Measurements from ENCODE around the gene PSME4. TPM values are rescaled to one million over a fixed set of nuclear protein-coding genes. Genes with fewer than 3 reads are reported as not detected.

PSME4 gene
- total and polyA plus RNA-seq, 2 experiments from 2014 or later: 44.7 to 98.6 TPM

DNA sequence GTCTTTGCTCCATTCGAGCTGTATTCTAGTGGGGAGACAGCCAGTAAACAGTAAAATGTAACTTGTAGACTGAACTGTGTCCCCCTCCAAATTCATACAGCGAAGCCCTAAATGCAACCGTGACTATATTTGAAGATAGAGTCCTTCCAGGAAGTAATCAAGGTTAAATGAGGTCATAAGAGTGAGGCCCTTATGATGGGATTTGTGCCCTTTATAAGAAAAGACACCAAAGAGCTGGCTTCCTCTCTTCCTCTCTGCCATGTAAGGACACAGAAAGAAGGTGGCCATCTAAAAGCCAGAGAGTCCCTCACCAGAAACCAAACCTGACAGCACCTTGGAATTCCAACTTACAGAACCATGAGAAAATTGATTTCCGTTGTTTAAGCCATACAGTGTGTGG is 142.5 kb downstream of the PSME4 start:
- H3K27ac Mint-ChIP-seq: no peak overlapping the region
- H3K4me1 ChIP-seq (ENCODE audit: insufficient read depth): peaks cover 20% of the 10 kb centered on the region
- ATAC-seq (no peak), DNase-seq (ENCODE audit: low spot score) (no peak)
- H3K9me2 ChIP-seq (ENCODE audit: insufficient read depth): no peaks in the 10 kb centered on the region
- H3F3A ChIP-seq (replicated peaks; ENCODE audit: low read depth): no peaks in the 10 kb centered on the region
- H3K27me3 Mint-ChIP-seq (ENCODE audit: insufficient read depth, low read depth, poor library complexity): peaks cover 6% of the 10 kb centered on the region
- no peak overlapping the region for H3K4me3 ChIP-seq
- H3K79me2 ChIP-seq (replicated peaks; ENCODE audit: insufficient read depth): no peaks in the 10 kb centered on the region
- no peak overlapping the region for H3K27ac ChIP-seq (ENCODE audit: low read depth)
- no peak overlapping the region for H2AFZ ChIP-seq
- H3K36me3 ChIP-seq (ENCODE audit: insufficient read depth): no peaks in the 10 kb centered on the region
- no peaks in the 10 kb centered on the region for H3K36me3 Mint-ChIP-seq (ENCODE audit: low read depth)
- H3K4me2 ChIP-seq: no peak overlapping the region
- no peaks in the 10 kb centered on the region for H4K20me1 ChIP-seq (replicated peaks; ENCODE audit: insufficient read depth)
- no peaks in the 10 kb centered on the region for H3K9me3 Mint-ChIP-seq
- TF ChIP-seq, protein P1, sequence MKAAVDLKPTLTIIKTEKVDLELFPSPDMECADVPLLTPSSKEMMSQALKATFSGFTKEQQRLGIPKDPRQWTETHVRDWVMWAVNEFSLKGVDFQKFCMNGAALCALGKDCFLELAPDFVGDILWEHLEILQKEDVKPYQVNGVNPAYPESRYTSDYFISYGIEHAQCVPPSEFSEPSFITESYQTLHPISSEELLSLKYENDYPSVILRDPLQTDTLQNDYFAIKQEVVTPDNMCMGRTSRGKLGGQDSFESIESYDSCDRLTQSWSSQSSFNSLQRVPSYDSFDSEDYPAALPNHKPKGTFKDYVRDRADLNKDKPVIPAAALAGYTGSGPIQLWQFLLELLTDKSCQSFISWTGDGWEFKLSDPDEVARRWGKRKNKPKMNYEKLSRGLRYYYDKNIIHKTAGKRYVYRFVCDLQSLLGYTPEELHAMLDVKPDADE (IDR thresholded peaks at IDR 0.05): no peak
- TF ChIP-seq POLR2AphosphoS5 (IDR thresholded peaks at IDR 0.05; ENCODE audit: low read depth) (no peak), JUNB (IDR thresholded peaks at IDR 0.05; ENCODE audit: unreplicated experiment) (no peak), STAT1 (IDR thresholded peaks at IDR 0.05; ENCODE audit: unreplicated experiment) (no peak), NANOG (IDR thresholded peaks at IDR 0.05; ENCODE audit: borderline replicate concordance) (no peak), CREB1 (CRISPR knock-in tag; IDR thresholded peaks at IDR 0.05; ENCODE audit: low read depth) (no peak), EZH2 (IDR thresholded peaks at IDR 0.05; ENCODE audit: low read depth, unreplicated experiment) (no peak), ZNF331 (CRISPR knock-in tag; IDR thresholded peaks at IDR 0.05; ENCODE audit: low read depth) (no peak)
- TF ChIP-seq, protein P2, sequence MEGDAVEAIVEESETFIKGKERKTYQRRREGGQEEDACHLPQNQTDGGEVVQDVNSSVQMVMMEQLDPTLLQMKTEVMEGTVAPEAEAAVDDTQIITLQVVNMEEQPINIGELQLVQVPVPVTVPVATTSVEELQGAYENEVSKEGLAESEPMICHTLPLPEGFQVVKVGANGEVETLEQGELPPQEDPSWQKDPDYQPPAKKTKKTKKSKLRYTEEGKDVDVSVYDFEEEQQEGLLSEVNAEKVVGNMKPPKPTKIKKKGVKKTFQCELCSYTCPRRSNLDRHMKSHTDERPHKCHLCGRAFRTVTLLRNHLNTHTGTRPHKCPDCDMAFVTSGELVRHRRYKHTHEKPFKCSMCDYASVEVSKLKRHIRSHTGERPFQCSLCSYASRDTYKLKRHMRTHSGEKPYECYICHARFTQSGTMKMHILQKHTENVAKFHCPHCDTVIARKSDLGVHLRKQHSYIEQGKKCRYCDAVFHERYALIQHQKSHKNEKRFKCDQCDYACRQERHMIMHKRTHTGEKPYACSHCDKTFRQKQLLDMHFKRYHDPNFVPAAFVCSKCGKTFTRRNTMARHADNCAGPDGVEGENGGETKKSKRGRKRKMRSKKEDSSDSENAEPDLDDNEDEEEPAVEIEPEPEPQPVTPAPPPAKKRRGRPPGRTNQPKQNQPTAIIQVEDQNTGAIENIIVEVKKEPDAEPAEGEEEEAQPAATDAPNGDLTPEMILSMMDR (conservative IDR thresholded peaks at IDR 0.05; ENCODE audit: low read depth in 2 of 2): no peak
- TF ChIP-seq, protein P3, sequence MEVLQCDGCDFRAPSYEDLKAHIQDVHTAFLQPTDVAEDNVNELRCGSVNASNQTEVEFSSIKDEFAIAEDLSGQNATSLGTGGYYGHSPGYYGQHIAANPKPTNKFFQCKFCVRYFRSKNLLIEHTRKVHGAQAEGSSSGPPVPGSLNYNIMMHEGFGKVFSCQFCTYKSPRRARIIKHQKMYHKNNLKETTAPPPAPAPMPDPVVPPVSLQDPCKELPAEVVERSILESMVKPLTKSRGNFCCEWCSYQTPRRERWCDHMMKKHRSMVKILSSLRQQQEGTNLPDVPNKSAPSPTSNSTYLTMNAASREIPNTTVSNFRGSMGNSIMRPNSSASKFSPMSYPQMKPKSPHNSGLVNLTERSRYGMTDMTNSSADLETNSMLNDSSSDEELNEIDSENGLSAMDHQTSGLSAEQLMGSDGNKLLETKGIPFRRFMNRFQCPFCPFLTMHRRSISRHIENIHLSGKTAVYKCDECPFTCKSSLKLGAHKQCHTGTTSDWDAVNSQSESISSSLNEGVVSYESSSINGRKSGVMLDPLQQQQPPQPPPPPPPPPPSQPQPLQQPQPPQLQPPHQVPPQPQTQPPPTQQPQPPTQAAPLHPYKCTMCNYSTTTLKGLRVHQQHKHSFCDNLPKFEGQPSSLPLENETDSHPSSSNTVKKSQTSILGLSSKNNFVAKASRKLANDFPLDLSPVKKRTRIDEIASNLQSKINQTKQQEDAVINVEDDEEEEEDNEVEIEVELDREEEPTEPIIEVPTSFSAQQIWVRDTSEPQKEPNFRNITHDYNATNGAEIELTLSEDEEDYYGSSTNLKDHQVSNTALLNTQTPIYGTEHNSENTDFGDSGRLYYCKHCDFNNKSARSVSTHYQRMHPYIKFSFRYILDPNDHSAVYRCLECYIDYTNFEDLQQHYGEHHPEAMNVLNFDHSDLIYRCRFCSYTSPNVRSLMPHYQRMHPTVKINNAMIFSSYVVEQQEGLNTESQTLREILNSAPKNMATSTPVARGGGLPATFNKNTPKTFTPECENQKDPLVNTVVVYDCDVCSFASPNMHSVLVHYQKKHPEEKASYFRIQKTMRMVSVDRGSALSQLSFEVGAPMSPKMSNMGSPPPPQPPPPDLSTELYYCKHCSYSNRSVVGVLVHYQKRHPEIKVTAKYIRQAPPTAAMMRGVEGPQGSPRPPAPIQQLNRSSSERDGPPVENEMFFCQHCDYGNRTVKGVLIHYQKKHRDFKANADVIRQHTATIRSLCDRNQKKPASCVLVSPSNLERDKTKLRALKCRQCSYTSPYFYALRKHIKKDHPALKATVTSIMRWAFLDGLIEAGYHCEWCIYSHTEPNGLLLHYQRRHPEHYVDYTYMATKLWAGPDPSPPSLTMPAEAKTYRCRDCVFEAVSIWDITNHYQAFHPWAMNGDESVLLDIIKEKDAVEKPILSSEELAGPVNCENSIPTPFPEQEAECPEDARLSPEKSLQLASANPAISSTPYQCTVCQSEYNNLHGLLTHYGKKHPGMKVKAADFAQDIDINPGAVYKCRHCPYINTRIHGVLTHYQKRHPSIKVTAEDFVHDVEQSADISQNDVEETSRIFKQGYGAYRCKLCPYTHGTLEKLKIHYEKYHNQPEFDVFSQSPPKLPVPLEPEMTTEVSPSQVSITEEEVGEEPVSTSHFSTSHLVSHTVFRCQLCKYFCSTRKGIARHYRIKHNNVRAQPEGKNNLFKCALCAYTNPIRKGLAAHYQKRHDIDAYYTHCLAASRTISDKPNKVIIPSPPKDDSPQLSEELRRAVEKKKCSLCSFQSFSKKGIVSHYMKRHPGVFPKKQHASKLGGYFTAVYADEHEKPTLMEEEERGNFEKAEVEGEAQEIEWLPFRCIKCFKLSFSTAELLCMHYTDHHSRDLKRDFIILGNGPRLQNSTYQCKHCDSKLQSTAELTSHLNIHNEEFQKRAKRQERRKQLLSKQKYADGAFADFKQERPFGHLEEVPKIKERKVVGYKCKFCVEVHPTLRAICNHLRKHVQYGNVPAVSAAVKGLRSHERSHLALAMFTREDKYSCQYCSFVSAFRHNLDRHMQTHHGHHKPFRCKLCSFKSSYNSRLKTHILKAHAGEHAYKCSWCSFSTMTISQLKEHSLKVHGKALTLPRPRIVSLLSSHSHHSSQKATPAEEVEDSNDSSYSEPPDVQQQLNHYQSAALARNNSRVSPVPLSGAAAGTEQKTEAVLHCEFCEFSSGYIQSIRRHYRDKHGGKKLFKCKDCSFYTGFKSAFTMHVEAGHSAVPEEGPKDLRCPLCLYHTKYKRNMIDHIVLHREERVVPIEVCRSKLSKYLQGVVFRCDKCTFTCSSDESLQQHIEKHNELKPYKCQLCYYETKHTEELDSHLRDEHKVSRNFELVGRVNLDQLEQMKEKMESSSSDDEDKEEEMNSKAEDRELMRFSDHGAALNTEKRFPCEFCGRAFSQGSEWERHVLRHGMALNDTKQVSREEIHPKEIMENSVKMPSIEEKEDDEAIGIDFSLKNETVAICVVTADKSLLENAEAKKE (CRISPR knock-in tag; IDR thresholded peaks at IDR 0.05): no peak
- no peaks in the 10 kb centered on the region for H3K27me3 ChIP-seq (ENCODE audit: insufficient read depth)
- H3K4me1 Mint-ChIP-seq: peaks cover 29% of the 10 kb centered on the region
- no peak overlapping the region for H3K4me3 Mint-ChIP-seq

Data from GM23338 (cell line).